ENCODE measurements around the gene MARCHF7.

The MARCHF7 gene

DNA sequence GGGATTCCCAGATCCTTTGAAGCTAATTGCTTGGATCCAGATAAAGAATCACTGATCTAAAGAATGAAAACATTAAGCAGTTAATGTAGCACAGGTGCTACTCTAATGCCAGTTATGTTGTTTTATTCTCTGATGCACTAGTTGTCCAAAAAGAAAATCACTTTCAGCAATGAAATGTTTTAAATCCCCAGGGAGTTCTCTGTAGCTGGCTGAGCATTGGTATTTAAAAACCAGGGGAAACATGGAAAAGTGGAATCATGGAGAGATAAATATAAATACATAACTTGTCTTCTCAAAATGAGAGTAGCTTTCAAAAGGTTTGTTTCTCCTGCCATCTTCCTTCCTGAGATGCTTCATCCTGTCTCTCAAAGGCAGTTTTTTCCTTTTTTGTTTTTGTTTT lies 48.0 kb downstream of the MARCHF7 start:
- TF ChIP-seq YY1 (IDR thresholded peaks at IDR 0.05; ENCODE audit: insufficient read depth, insufficient read length) (no peak), SUZ12 (IDR thresholded peaks at IDR 0.05; ENCODE audit: extremely low read depth, insufficient read depth, insufficient read length) (no peak), ZNF274 (IDR thresholded peaks at IDR 0.05; ENCODE audit: low read depth, low read length) (no peak)
- no peak overlapping the region for H3K4me3 ChIP-seq (ENCODE audit: insufficient read length, low read depth)

DNA sequence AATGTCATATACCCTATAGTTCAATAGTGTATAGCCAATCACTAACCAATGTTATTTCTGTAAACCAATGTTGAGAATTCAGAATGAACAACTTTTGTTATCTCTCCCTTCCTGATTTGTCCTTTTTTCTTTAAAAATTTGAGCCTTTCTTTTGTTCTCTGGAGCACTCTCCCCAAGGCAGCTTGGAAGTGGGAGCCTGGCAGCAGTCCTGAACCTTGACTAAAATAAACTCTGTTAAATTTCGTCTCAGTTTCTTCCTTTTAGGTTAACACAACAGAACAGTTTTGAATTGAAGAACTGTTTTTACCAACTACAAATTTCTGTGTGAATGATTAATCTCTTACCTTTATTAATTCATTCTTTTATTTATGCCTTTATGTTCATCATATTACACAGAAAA lies 49.8 kb downstream of the MARCHF7 start:
- peaks cover 85% of the 10 kb centered on the region for H3K36me3 ChIP-seq (ENCODE audit: insufficient read depth, insufficient read length, low read length)
- H3K4me1 ChIP-seq (ENCODE audit: insufficient read depth, insufficient read length), result no peaks in the 10 kb centered on the region
- no peak overlapping the region for H3K4me3 ChIP-seq (ENCODE audit: insufficient read length, low read depth)
- no peaks in the 10 kb centered on the region for H3K9me3 ChIP-seq (ENCODE audit: insufficient read depth, low read length)
- no peak for DNase-seq (ENCODE audit: low read depth, low spot score)
- no peaks in the 10 kb centered on the region for H3K27me3 ChIP-seq (ENCODE audit: insufficient read depth, insufficient read length)
- H3K9ac ChIP-seq (ENCODE audit: insufficient read length, low read depth), result no peak overlapping the region
- no peak for TF ChIP-seq YY1 (IDR thresholded peaks at IDR 0.05; ENCODE audit: insufficient read depth, insufficient read length)
- TF ChIP-seq SUZ12 (IDR thresholded peaks at IDR 0.05; ENCODE audit: extremely low read depth, insufficient read depth, insufficient read length), result no peak
- TF ChIP-seq ZNF274 (IDR thresholded peaks at IDR 0.05; ENCODE audit: low read depth, low read length), result no peak

More for the DNA sequence above, 48.0 kb downstream of the MARCHF7 start:
- no peak for DNase-seq (ENCODE audit: low read depth, low spot score)
- H3K36me3 ChIP-seq (ENCODE audit: insufficient read depth, insufficient read length, low read length), result peaks cover 85% of the 10 kb centered on the region
- no peak overlapping the region for H3K9ac ChIP-seq (ENCODE audit: insufficient read length, low read depth)
- no peaks in the 10 kb centered on the region for H3K9me3 ChIP-seq (ENCODE audit: insufficient read depth, low read length)
- H3K4me1 ChIP-seq (ENCODE audit: insufficient read depth, insufficient read length), result no peaks in the 10 kb centered on the region
- no peaks in the 10 kb centered on the region for H3K27me3 ChIP-seq (ENCODE audit: insufficient read depth, insufficient read length)
